CD4-positive, alpha-beta T cell treated with Interleukin-1 beta for 1 hour (primary cell): Measurements from ENCODE around the gene ZNF200.
"Not testable (repeated sequence)": the region's sequence is repeated elsewhere in the genome, so short reads cannot be mapped to it uniquely, and the experiment has no call there.

Experiments
- DNase-seq, 2 donors: peaks; one replicate each; pipeline ENCODE4 v3.0.0-alpha.2; 2020 to 2022

ZNF200 gene

DNA sequence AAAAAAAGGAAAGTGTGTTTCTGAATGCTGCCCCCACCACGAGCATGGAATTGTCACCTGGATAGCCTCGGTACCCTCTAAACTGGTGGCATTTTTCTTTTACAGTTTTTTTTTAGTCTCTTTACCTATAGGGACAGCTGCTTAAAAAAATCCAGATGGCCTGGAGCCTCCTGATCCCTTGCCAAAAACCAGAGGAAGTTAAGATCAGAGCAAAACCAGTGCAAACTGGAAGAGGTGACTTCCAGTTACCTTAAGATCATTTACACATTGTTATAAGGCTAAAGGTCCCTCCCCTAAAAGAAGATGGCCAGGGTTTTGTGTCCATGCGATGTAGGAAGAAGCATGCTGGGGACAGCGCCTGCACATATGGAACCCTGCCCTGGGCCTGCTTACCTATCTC is 18.0 kb upstream of the ZNF200 start:
- no peak for DNase-seq

GRCh38 chr16:3249451-3249850 is 14.5 kb upstream of the ZNF200 start:
- no peak for DNase-seq

- no peak for DNase-seq
These were observed 14.1 kb upstream of the ZNF200 start for GRCh38 chr16:3249020-3249419.

DNA sequence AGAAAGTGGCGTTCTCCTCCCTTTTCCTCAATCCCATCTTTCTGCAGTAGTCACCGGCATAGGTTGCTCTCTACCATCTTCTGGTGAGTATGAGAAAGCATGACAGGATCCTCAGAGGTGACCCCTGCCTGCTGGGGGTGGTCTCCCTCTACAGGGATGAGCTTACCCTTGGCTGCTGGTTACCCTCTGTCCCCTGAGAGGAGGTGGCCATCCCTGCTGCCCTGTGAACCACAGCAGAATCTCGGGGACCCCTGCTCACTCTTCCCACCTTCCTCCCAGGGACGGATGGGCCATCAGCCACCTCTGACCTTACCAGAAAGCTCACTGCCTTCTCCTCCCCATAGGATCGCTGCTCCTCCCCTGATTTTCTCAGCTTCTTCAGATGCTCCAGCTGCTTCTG is 13.6 kb upstream of the ZNF200 start:
- DNase-seq: no peak

DNA sequence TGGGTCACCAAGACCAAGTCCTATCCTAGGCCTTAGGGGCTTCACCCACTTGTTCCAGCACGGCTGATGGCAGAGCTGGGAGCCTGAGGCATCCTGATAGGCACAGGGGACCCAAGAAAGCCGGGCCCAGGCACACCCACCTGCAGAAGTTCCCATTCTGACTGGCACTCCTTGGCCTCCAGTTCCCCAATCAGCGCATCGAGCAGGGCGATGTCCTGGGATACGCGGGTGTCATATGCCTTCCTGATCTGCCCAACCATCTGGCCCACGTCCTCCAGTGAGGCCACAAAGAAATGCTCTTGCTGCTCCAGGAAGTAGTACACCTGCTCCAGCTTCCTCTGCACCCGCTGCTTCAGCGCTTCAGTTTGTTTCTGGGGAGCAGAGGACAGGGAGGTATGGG is 11.9 kb upstream of the ZNF200 start:
- DNase-seq: no peak

DNA sequence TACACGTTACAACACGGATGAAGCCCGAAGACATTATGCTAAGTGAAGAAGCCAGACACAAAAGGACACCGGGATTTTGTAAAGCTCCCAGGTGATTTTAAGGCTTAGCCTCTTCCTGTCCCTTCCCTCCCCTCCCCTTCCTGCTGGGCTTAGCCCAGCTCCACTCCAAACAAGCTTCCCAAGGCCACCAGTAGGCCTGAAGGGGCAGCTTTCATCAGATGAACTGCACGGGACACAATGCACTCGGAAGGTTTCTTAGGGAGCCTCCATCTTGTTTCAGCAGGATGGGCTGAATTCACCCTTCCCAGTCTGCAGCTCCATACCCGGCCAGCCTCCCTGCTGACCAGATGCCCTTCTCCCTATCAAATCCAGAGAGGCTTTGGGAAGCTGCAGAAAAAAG is 11.0 kb upstream of the ZNF200 start:
- DNase-seq: no peak

GRCh38 chr16:3243882-3244281 is 8.9 kb upstream of the ZNF200 start:
- no peak for DNase-seq

- DNase-seq: peak in 1 of 2 donors; percentile 21
These were observed 7.8 kb upstream of the ZNF200 start for GRCh38 chr16:3242709-3243108.

DNA sequence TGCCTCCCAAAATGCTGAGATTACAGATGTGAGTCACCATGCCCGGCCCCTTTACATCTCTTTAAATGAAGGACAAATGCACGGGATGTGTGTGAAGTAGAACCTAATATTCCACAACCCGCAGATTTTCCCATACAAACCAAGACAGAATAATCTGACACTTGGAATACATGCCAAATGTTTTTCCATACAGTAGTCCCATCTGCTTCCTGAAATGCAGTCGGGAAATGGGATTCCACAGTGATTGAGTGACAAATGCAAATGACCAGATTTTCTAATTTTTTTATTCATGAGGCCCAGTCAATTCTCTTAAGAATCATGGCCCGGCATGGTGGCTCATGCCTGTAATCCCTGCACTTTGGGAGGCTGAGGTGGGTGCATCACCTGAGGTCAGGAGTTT is 6.8 kb upstream of the ZNF200 start:
- DNase-seq: no peak

- peak; percentile 42 to 63 for DNase-seq
These were observed 1.1 kb upstream of the ZNF200 start for GRCh38 chr16:3235856-3236669.

- no peak for DNase-seq
These were observed 458 bp downstream of the ZNF200 start for GRCh38 chr16:3234543-3234856.

DNA sequence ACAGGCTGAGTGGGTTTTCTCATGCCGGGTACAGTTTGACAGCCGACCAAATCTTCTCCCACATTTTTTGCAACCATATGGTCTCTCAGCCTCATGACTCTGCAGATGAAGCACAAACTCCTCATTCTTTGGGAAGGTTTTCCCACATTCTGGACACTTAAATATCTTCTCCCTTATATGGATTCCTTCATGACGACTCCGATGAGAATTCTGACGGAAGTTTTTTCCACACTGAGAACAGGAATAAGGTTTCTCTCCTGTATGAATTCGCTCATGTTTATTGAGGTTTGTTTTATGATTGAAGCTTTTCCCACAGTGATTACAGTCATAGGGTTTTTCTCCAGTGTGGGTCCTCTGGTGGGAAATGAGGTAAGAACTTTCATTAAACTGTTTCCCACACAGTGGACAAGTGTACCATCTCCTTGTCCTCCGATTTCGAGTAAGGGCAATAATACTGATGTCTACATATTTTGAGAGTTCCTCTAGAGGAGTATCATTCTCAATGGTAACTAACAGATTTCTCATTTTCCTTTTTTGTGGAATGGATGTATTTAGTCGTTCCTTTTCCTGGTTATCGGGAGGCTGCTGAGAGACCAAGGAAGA is 10.9 kb downstream of the ZNF200 start:
- no peak for DNase-seq

- DNase-seq: no peak
These were observed 14.1 kb downstream of the ZNF200 start for GRCh38 chr16:3220839-3221238.

DNA sequence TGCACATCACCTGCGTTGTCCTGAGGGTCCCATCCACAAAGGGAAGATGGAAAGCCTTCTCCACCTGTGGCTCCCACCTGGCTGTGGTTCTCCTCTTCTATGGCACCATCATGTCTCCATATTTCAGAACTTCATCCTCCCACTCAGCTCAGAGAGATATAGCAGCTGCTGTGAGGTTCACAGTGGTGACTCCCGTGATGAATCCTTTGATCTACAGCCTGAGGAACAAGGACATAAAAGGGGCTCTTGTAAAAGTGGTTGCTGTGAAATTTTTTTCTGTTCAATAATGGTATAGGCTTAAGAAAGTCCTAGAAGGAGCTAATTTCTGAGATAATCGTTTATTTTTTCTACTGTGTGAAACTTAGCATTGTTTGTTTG is 18.7 kb downstream of the ZNF200 start:
- no peak for DNase-seq

DNA sequence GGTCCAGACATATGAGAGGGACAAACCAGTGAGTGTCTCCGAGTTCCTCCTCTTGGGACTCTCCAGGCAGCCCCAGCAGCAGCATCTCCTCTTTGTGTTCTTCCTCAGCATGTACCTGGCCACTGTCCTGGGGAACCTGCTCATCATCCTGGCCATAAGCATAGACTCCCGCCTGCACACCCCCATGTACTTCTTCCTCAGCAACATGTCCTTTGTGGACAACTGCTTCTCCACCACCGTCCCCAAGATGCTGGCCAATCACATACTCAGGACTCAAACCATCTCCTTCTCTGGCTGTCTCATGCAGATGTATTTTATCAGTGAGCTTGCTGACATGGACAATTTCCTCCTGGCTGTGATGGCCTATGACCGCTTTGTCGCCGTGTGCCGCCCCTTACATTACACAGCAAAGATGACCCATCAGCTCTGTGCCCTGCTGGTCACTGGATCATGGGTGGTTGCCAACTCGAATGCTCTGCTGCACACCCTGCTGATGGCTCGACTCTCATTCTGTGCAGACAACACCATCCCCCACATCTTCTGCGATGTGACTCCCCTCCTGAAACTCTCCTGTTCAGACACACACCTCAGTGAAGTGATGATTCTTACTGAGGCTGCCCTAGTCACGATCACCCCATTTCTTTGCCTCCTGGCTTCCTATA is 19.2 kb downstream of the ZNF200 start:
- no peak for DNase-seq

- DNase-seq: peak; percentile 60 to 61
These were observed 19.9 kb downstream of the ZNF200 start for GRCh38 chr16:3214904-3215600.

DNA sequence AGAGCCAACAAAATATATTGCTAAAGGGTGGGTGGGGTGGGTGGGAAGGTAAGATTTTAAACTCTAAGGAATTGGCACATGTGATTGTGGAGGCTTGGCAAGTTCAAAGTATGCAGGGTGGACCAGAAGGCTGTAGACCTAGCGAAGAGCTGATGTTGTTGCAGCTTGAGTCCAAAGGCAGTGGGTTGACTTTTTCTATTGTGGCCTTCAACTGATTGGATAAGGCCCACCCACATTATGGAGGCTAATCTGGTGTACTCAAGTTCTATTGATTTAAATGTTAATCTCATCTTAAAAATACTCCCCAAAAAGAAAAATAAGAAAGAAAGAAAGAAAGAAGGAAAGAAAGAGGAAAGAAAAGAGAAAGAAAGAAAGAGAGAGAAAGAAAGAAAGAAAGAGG is 22.4 kb downstream of the ZNF200 start:
- no peak for DNase-seq

DNA sequence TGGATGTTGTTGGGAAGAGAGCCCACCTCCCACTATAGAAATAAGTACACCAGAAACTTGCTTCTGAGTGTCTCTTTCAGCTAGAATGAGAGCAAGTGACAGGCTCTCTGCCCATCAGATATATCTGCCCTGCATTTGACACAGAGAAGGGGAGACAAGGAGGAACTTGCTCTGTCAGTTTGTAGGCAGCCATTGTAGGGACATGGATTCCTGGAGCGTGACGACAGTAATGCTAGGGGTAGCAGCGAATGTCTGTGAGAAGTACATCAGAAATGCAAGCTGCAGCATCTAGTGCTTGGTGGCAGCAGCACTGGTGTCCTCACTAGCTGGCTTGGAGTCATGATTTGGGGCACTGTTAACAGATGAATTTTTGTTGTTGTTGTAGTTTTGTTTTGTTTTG is 23.0 kb downstream of the ZNF200 start:
- DNase-seq: no peak

DNA sequence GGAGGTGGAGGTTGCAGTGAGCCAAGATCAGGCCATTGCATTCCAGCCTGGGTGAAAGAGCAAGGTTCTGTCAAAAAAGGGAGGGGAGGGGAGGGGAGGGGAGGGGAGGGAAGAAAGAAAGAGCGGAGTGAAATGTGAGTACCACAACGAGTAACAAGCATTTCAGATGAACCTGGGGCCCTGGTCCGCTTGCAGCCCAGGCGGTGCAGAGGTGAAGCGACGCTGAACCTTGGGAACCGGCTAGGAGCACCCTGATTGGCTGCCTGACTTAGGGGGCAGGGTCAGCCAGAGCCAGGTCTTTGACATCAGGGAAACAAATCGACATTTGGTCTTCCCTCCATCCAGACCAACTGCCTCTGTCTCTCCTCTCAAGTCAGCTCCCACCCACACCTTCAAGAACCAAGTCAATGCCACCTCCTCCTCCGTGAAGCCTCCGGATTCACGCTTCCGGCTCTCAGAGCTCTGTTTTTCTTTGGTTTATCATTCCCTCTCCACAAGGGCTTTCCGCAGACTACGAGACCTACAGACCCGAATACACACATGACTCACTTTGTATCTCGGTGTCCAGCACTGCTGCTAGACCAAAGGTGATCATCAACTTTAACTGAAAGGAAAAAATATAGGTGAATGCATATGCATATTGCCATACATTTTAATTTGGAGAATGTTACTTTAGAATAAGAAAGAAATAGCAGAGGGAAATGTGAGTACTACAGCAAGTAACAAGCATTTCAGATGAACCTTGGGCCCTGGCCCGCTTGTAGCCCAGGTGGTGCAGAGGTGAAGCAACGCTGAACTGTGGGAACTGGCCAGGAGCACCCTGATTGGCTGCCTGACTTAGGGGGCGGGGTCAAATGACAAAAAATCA is 27.6 kb downstream of the ZNF200 start:
- DNase-seq: no peak

- not testable (repeated sequence) for DNase-seq
These were observed 29.0 kb downstream of the ZNF200 start for GRCh38 chr16:3205939-3206338.

- no peak for DNase-seq
These were observed 31.9 kb downstream of the ZNF200 start for GRCh38 chr16:3202903-3203539.
